Activated naive CD8-positive, alpha-beta T cell treated with anti-CD3 and anti-CD28 coated beads for 36 hours (primary cell): ENCODE data around the gene VPS13D. TPM values are rescaled to one million over a fixed set of nuclear protein-coding genes. Genes with fewer than 3 reads are reported as not detected.

ENCODE experiments used
- DNase-seq: peaks from one replicate; pipeline ENCODE4 v3.0.0; 2021
- H3K27ac Mint-ChIP-seq: one replicate; pipeline ENCODE4 v1.8.0; 2022; ENCODE audit warnings: mild to moderate bottlenecking, moderate library complexity, mixed read lengths
- H3K27me3 Mint-ChIP-seq: one replicate; pipeline ENCODE4 v1.8.0; 2022; ENCODE audit warnings: mild to moderate bottlenecking, mixed read lengths
- H3K36me3 Mint-ChIP-seq: one replicate; pipeline ENCODE4 v1.8.0; 2021; ENCODE audit warnings: mild to moderate bottlenecking, mixed read lengths
- H3K4me1 Mint-ChIP-seq: one replicate; pipeline ENCODE4 v1.8.0; 2021; ENCODE audit warnings: mixed read lengths
- H3K4me3 Mint-ChIP-seq: one replicate; pipeline ENCODE4 v1.8.0; 2022; ENCODE audit warnings: mild to moderate bottlenecking, moderate library complexity, mixed read lengths
- H3K9me3 Mint-ChIP-seq: one replicate; pipeline ENCODE4 v1.8.0; 2022; ENCODE audit warnings: mixed read lengths
- total RNA-seq, 2 experiments: library from RNA; stranded (reverse); gene quantifications; one replicate each; pipeline ENCODE4 v1.2.3, GENCODE V29; 2021

The VPS13D gene
- total RNA-seq, 2 experiments from 2014 or later = 27.7 to 29.1 TPM

DNA sequence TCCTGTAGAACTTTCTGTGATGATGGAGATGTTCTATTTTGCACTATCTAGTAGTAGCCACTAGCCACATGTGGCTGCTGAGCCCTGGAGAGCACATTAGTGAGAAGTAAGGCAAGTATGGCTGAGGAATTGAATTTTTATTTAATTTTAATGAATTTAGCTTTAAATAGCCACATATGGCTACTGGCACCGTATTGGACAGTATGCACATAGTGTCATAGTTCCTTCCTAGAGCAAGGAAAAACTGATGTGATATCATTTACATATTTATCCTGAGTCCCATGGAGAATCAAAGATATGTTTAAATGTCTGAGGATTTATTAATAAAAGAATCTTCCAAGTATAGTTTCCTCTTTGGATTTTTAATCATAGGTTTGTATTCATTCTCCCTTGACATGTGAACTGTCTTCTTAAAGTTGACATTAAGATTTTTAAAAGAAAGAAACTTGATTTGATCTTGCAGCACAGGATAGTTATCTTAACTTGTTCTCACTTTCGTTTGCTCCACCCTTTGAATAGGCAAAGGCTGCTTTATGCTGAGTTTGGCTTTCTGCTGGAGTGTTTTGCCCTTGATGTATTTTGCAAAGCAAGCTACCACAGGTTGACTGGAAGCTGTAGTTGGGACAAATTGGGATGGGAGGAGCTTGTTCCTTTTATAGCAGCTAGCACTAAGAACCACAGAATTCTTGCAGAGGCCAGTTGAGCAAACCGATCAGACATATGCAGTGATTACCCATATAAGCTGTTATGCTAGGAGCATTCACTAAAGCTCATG, 129.7 kb downstream of the VPS13D start:
- Mint-ChIP-seq H3K9me3 (no peaks in the 10 kb centered on the region), H3K4me3 (no peak overlapping the region), H3K27me3 (no peaks in the 10 kb centered on the region), H3K4me1 (peaks cover 3% of the 10 kb centered on the region), H3K36me3 (peaks cover 37% of the 10 kb centered on the region), H3K27ac (no peak overlapping the region)
- no peak for DNase-seq

GRCh38 chr1:12368646-12369045, 138.8 kb downstream of the VPS13D start:
- DNase-seq = no peak
- no peak overlapping the region for H3K4me3 Mint-ChIP-seq
- H3K9me3 Mint-ChIP-seq = no peaks in the 10 kb centered on the region
- peaks cover 28% of the 10 kb centered on the region for H3K36me3 Mint-ChIP-seq
- no peak overlapping the region for H3K27ac Mint-ChIP-seq
- H3K4me1 Mint-ChIP-seq = peaks cover 4% of the 10 kb centered on the region
- no peaks in the 10 kb centered on the region for H3K27me3 Mint-ChIP-seq

GRCh38 chr1:12369258-12369657, 139.4 kb downstream of the VPS13D start:
- DNase-seq = no peak
- peak overlapping the region; percentile 25 for H3K27ac Mint-ChIP-seq
- H3K4me3 Mint-ChIP-seq = no peak overlapping the region
- H3K9me3 Mint-ChIP-seq = no peaks in the 10 kb centered on the region
- no peaks in the 10 kb centered on the region for H3K27me3 Mint-ChIP-seq
- peaks cover 27% of the 10 kb centered on the region for H3K36me3 Mint-ChIP-seq
- peaks cover 4% of the 10 kb centered on the region for H3K4me1 Mint-ChIP-seq

- peaks cover 1% of the 10 kb centered on the region for H3K4me1 Mint-ChIP-seq
- H3K9me3 Mint-ChIP-seq = no peaks in the 10 kb centered on the region
- no peak for DNase-seq
- no peak overlapping the region for H3K4me3 Mint-ChIP-seq
- H3K27ac Mint-ChIP-seq = no peak overlapping the region
- H3K27me3 Mint-ChIP-seq = no peaks in the 10 kb centered on the region
- H3K36me3 Mint-ChIP-seq = peaks cover 23% of the 10 kb centered on the region
Observed at GRCh38 chr1:12370333-12370975, 140.6 kb downstream of the VPS13D start.

- H3K27ac Mint-ChIP-seq = no peak overlapping the region
- H3K9me3 Mint-ChIP-seq = no peaks in the 10 kb centered on the region
- peaks cover 3% of the 10 kb centered on the region for H3K4me1 Mint-ChIP-seq
- no peak for DNase-seq
- no peak overlapping the region for H3K4me3 Mint-ChIP-seq
- H3K36me3 Mint-ChIP-seq = peaks cover 23% of the 10 kb centered on the region
- H3K27me3 Mint-ChIP-seq = no peaks in the 10 kb centered on the region
Observed at GRCh38 chr1:12371053-12371452, 141.2 kb downstream of the VPS13D start.

- peaks cover 22% of the 10 kb centered on the region for H3K36me3 Mint-ChIP-seq
- no peak overlapping the region for H3K4me3 Mint-ChIP-seq
- H3K27me3 Mint-ChIP-seq = no peaks in the 10 kb centered on the region
- H3K9me3 Mint-ChIP-seq = no peaks in the 10 kb centered on the region
- no peak for DNase-seq
- H3K27ac Mint-ChIP-seq = no peak overlapping the region
- peaks cover 6% of the 10 kb centered on the region for H3K4me1 Mint-ChIP-seq
Observed at GRCh38 chr1:12372180-12372579, 142.3 kb downstream of the VPS13D start.

GRCh38 chr1:12372761-12373160, 142.9 kb downstream of the VPS13D start:
- peaks cover 21% of the 10 kb centered on the region for H3K36me3 Mint-ChIP-seq
- no peaks in the 10 kb centered on the region for H3K27me3 Mint-ChIP-seq
- no peak overlapping the region for H3K4me3 Mint-ChIP-seq
- H3K9me3 Mint-ChIP-seq = no peaks in the 10 kb centered on the region
- no peak for DNase-seq
- H3K27ac Mint-ChIP-seq = no peak overlapping the region
- H3K4me1 Mint-ChIP-seq = peaks cover 6% of the 10 kb centered on the region

GRCh38 chr1:12375133-12375829, 145.5 kb downstream of the VPS13D start:
- Mint-ChIP-seq H3K36me3 (peaks cover 21% of the 10 kb centered on the region), H3K27ac (no peak overlapping the region), H3K4me1 (peaks cover 6% of the 10 kb centered on the region), H3K4me3 (no peak overlapping the region), H3K27me3 (no peaks in the 10 kb centered on the region), H3K9me3 (no peaks in the 10 kb centered on the region)
- no peak for DNase-seq

DNA sequence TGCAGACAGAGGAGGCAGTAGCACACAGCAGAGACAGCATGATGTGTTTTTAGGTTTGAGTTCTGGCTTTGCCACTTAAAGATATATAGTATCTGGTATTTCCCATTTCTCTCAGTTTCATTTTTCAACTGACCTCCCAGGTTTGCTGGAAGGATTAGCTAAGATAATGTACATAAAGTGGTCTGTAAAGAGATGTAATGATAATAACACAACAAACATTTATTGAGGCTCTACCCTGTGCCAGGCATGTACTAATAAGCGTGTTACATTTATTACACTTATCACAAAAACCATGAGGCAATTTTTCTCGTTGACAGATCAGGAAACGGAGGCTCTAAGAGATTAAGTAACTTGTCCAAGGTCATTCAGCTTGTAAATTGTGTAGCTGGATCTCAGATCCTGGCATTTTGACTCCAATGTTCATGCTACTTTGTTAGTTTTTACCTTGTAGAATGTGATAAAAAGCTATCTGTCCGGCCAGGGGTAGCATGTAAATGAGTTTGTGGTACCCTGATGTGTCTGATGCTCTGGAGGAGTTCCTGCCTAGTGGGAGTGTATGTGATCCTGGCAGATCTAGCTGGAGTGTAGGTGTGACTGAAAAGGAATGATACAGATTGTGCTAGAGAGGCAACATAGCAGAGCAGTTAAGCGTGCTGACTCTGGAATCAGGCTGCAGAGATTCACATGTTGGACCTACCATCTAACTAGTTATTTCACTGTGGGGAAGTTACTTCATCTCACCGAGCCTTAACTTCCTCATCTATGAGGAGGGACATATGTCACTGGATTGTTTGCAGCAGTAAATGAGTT, 146.6 kb downstream of the VPS13D start:
- H3K27me3 Mint-ChIP-seq = no peaks in the 10 kb centered on the region
- no peak overlapping the region for H3K4me3 Mint-ChIP-seq
- H3K36me3 Mint-ChIP-seq = peaks cover 23% of the 10 kb centered on the region
- H3K9me3 Mint-ChIP-seq = no peaks in the 10 kb centered on the region
- no peak for DNase-seq
- H3K4me1 Mint-ChIP-seq = peaks cover 5% of the 10 kb centered on the region
- no peak overlapping the region for H3K27ac Mint-ChIP-seq

DNA sequence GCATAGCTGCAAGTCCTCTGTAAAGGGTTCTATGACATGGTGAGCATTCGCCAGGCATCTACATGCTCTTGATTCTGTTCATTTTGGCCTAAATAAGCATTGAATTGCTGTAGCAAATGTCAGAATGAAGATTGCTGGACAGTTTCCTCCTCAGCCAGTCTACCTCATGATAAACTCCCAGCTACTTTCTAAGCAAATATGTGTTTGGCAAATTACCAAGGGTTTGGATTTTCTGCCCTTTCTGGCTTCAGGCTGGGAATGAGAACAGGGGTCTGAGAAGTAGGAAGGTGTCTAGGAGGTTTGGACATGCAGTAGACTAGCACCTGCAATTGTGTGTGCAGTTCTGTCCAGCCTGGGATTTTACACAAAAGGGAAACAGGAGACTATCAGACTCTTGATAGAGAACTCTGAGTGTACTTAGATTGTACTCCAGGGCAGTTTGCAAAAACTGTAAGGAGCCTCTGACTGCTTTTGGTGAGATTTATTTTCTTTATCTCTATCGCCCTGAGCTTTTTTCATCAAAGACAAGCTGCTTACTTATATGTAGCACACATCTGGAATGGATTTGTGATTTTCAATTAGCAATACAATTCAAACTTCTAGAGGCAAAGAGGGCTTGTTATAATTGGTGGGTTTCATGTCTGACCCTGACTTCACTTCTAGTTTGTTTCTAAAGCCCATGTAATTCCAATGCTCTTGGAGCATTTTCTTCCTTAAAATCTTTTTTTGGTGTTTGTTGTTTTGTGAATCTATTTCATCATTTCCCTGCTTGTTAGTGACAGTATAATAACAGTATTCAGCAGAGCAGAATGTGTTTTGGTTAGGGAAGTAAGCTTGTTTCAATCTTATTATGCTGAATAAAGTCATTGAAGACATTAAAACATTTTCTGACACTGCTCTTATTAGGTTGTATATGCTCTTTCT, 150.8 kb downstream of the VPS13D start:
- no peaks in the 10 kb centered on the region for H3K9me3 Mint-ChIP-seq
- peaks cover 48% of the 10 kb centered on the region for H3K36me3 Mint-ChIP-seq
- DNase-seq = no peak
- no peaks in the 10 kb centered on the region for H3K27me3 Mint-ChIP-seq
- no peak overlapping the region for H3K4me3 Mint-ChIP-seq
- H3K27ac Mint-ChIP-seq = no peak overlapping the region
- peaks cover 31% of the 10 kb centered on the region for H3K4me1 Mint-ChIP-seq

DNA sequence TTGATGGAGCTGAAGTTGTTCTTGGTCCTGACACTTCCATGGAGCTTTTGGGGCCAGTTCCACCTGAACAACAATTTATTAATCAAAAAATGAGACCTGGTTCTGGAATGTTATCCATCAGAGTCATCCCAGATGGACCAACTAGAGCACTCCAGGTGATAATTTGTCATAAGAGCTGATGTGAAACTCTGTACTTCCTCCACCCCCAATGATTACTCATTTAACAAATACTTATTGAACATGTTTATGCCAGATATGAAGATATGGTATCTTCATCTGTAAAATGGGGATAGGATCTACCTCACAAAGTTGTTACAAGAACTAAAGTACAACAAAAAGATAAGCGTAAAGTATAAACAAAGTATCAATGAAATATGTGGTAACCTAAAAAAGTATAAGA, 153.2 kb downstream of the VPS13D start:
- H3K27me3 Mint-ChIP-seq = no peaks in the 10 kb centered on the region
- H3K9me3 Mint-ChIP-seq = peaks cover 21% of the 10 kb centered on the region
- H3K36me3 Mint-ChIP-seq = peaks cover 71% of the 10 kb centered on the region
- DNase-seq = no peak
- peak overlapping the region; percentile 57 for H3K27ac Mint-ChIP-seq
- H3K4me3 Mint-ChIP-seq = no peak overlapping the region
- peaks cover 41% of the 10 kb centered on the region for H3K4me1 Mint-ChIP-seq

GRCh38 chr1:12383786-12384185, 154.0 kb downstream of the VPS13D start:
- H3K4me3 Mint-ChIP-seq = no peak overlapping the region
- H3K4me1 Mint-ChIP-seq = peaks cover 41% of the 10 kb centered on the region
- no peaks in the 10 kb centered on the region for H3K27me3 Mint-ChIP-seq
- DNase-seq = no peak
- H3K36me3 Mint-ChIP-seq = peaks cover 78% of the 10 kb centered on the region
- peak overlapping the region; percentile 3 for H3K27ac Mint-ChIP-seq
- peaks cover 21% of the 10 kb centered on the region for H3K9me3 Mint-ChIP-seq

- peaks cover 41% of the 10 kb centered on the region for H3K4me1 Mint-ChIP-seq
- peaks cover 81% of the 10 kb centered on the region for H3K36me3 Mint-ChIP-seq
- DNase-seq = no peak
- H3K27me3 Mint-ChIP-seq = no peaks in the 10 kb centered on the region
- H3K4me3 Mint-ChIP-seq = peak overlapping the region; percentile 29
- H3K9me3 Mint-ChIP-seq = peaks cover 21% of the 10 kb centered on the region
- H3K27ac Mint-ChIP-seq = peak overlapping the region; percentile 63
Observed at GRCh38 chr1:12384836-12385456, 155.1 kb downstream of the VPS13D start.
